Iris pigment epithelial cell (primary cell): ENCODE results near the gene SPATA31A3.
"Not testable (repeated sequence)": the region's sequence is repeated elsewhere in the genome, so short reads cannot be mapped to it uniquely, and the experiment has no call there.

Experiments
- DNase-seq: peaks from one replicate; pipeline ENCODE4 v3.0.0-alpha.2; 2011; ENCODE audit warnings: low read depth

SPATA31A3 gene

DNA sequence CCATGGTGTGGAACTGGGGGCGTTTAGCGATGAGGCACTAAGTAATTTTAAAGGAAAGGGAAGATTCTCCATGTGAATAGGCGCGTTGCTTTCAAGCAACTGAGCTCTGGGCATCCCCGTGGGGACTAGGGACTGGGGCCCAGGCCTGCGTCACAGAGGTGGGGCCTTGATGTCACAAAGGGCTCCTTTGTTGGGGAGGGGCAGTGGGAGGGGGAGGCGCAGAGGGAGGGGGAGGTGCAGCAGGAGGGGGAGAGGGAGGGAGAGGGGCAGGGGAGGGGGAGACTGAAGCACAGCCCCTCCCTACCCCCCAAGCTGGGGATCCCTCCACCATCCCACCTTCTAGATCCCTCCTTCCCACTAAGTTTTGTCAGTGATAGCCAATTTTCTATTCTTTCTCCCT lies at the start of gene SPATA31A3:
Gene SPATA31A3 (minus strand): TSS at position 101 of the 400 bp plus-strand sequence. CDS start 29 bp downstream, at position 72.
- DNase-seq = not testable (repeated sequence)

DNA sequence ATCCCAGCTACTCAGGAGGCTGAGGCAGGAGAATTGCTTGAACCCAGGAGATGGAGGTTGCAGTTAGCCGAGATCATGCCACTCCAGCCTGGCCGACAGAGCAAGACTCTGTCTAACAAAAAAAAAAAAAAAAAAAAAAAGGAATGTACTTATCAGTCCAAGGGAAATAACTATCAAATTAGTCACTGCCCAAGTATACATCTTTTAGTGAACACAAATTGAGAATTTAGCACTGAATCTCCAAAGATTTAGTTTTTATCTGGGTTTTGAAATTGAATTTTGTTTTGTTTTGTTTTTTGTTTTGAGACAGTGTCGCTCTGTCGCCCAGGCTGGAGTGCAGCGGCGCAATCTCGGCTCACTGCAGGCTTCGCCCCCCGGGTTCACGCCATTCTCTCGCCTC lies 39.8 kb downstream of the SPATA31A3 start:
- DNase-seq = peak; percentile 39

DNA sequence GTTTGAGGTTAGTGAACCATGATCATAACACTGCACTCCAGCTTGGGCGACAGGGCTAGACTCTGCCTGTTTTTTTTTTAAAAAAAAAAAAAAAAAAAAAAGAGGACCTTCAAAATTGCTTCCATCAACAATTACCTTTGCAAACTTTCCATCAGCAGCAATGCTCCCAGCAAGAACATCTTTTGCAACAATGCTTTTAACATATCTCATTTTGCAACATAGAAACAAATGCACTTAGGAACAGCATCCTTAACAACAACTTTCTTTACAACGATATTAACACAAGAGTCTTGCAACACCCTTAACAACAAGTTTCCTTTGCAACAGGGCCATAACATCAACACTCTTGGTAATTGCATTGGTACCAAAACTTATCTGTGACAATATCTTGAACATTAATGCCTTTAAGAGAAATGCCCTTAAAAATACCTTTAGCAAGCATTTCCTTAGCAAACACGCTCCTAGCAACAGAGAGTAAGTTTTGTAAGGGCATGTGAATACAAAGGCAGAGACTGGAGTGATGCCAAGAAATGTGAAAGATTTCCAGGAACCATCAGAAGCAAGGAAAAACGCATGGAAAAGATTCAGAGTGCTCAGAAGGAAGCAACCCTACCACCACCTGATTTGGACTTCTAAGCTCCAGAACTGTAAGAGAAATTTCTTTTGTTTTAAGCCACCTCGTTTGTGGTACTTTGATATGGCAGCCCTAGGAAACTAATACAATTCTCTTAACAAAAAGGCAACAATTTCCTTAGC lies 49.8 kb downstream of the SPATA31A3 start:
- not testable (repeated sequence) for DNase-seq

- DNase-seq = not testable (repeated sequence)
Measured at GRCh38 chr9:66939878-66940830, 52.2 kb downstream of the SPATA31A3 start.

GRCh38 chr9:66938322-66938721 lies 54.0 kb downstream of the SPATA31A3 start:
- not testable (repeated sequence) for DNase-seq

GRCh38 chr9:66937662-66938061 lies 54.7 kb downstream of the SPATA31A3 start:
- DNase-seq = not testable (repeated sequence)
